ENCODE data around the gene CCDC91. TPM values are rescaled to one million over a fixed set of nuclear protein-coding genes. Genes with fewer than 3 reads are reported as not detected.

Gene CCDC91
- total and polyA plus RNA-seq, 2 of the 4 experiments (the other 2 are of a cell fraction): 8.6 to 14.7 TPM

DNA sequence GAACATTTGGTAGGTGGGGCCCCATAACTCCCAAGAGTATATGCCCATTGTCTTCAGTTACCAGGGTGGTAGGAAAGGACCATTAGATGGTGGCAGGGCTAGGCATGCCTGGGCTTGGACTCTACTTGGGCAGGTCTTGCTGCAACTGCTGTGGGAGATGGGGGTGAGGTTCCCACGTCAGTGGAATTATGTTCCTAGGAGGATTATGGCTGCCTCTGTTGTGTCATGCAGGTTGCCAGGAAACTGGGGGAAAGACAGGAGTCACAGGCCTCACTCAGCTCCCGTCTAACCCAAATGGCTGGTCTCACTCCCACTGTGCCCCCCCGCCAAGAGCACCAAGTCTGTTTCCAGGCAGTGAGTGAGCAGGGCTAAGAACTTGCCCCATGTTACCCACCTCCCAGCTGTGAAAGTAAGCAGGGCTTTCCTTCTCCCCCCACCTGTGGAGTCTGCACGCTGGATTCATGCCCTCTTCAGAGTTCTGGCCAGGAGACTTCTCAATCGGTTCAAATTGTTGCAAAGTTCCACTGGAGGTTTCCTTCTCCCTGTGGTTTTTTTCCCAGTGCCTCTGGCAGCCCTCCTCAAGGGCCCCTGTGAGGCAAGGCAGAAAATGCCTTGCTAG, 337.5 kb downstream of the CCDC91 start:
- H4K91ac ChIP-seq (ENCODE audit: insufficient read depth, low read depth, low read length): no peak overlapping the region
- H3K14ac ChIP-seq (replicated peaks; ENCODE audit: low read depth, low read length): no peak overlapping the region
- no CpG with 5 or more reads among the region's 5 CpGs for WGBS, 2 experiments (ENCODE audit: extremely low coverage in 2 of 2, insufficient read length in 1 of 2)
- no peaks in the 10 kb centered on the region for H3K27me3 ChIP-seq (ENCODE audit: control insufficient read depth, insufficient read depth, low read length)
- in situ Hi-C loops (cut with MboI; ENCODE audit: low sequenced_read_pairs) (no loop called here), dilution Hi-C loops (cut with HindIII; ENCODE audit: low sequenced_read_pairs, unreplicated experiment) (no loop called here), intact Hi-C loops (cut with micrococcal nuclease) (no loop called here)
- no TSS peak for BruUV-seq (replicated peaks)
- no peak overlapping the region for H2BK20ac ChIP-seq (ENCODE audit: low read depth, low read length)
- ATAC-seq (ENCODE audit: low read depth) (no peak), DNase-seq (no peak)
- H3K4me1 ChIP-seq (ENCODE audit: control insufficient read depth, insufficient read depth, low read length): 0 out of 2 replicates have a peak, but pooled peaks cover 2% of the 10 kb centered on the region
- H3K4ac ChIP-seq (ENCODE audit: low read depth, low read length): no peak overlapping the region
- no peak overlapping the region for H2AK9ac ChIP-seq (replicated peaks; ENCODE audit: low read depth, low read length, poor library complexity)
- ChIA-PET CTCF (interaction anchor here (0.6 kb wide), 1 partner anchor 410 kb away, joined by 3 read pairs; no protein-coding TSS in a partner anchor), POLR2A (ENCODE audit: unreplicated experiment) (no interaction called here)
- H3K36me3 ChIP-seq (ENCODE audit: control insufficient read depth, insufficient read depth, low read length): no peaks in the 10 kb centered on the region
- H4K5ac ChIP-seq (ENCODE audit: low read depth, low read length): no peak overlapping the region
- no peaks in the 10 kb centered on the region; the same call in 1 of the 2 replicates for H3K9me3 ChIP-seq (ENCODE audit: control insufficient read depth, insufficient read depth, low read length)
- H2AK5ac ChIP-seq (ENCODE audit: low read depth, low read length): no peak overlapping the region; the same call in 1 of the 2 replicates
- no peak overlapping the region for H3K4me2 ChIP-seq (ENCODE audit: low read depth, low read length)
- no peak overlapping the region for H2BK120ac ChIP-seq (ENCODE audit: low read depth, low read length)
- no peak overlapping the region for H2BK5ac ChIP-seq (ENCODE audit: low read depth, low read length, poor library complexity, severe bottlenecking)
- no peak overlapping the region for H3K9ac ChIP-seq (ENCODE audit: low read depth, low read length)
- no peaks in the 10 kb centered on the region for H4K20me1 ChIP-seq (ENCODE audit: insufficient read depth, low read length)
- H3K4me3 ChIP-seq (ENCODE audit: insufficient read depth, low read depth, low read length): no peak overlapping the region
- no peak overlapping the region for H3K23ac ChIP-seq (ENCODE audit: low read depth, low read length)
- no peak for TF ChIP-seq MXI1 (IDR thresholded peaks at IDR 0.05; ENCODE audit: borderline replicate concordance, low read depth, low read length)
- TF ChIP-seq, protein P1, sequence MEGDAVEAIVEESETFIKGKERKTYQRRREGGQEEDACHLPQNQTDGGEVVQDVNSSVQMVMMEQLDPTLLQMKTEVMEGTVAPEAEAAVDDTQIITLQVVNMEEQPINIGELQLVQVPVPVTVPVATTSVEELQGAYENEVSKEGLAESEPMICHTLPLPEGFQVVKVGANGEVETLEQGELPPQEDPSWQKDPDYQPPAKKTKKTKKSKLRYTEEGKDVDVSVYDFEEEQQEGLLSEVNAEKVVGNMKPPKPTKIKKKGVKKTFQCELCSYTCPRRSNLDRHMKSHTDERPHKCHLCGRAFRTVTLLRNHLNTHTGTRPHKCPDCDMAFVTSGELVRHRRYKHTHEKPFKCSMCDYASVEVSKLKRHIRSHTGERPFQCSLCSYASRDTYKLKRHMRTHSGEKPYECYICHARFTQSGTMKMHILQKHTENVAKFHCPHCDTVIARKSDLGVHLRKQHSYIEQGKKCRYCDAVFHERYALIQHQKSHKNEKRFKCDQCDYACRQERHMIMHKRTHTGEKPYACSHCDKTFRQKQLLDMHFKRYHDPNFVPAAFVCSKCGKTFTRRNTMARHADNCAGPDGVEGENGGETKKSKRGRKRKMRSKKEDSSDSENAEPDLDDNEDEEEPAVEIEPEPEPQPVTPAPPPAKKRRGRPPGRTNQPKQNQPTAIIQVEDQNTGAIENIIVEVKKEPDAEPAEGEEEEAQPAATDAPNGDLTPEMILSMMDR (conservative IDR thresholded peaks at IDR 0.05; ENCODE audit: low read depth, low read length): no peak
- no peak for TF ChIP-seq FOS (IDR thresholded peaks at IDR 0.05; ENCODE audit: low read depth, low read length)
- H3K9me1 ChIP-seq (ENCODE audit: insufficient read depth, low read length): no peaks in the 10 kb centered on the region
- H3K79me1 ChIP-seq (ENCODE audit: low read depth in 1 of 2, low read length in 2 of 2): peaks cover 0 to 2% of the 10 kb centered on the region in 2 experiments; a peak in 1 of 4 replicates
- no peak overlapping the region for H2BK15ac ChIP-seq (ENCODE audit: low read depth, low read length)
- no peak overlapping the region for H2AFZ ChIP-seq (replicated peaks; ENCODE audit: low read length, poor library complexity)
- H3K18ac ChIP-seq (ENCODE audit: low read depth, low read length): no peak overlapping the region
- H3K56ac ChIP-seq (ENCODE audit: extremely low read depth, insufficient read depth, low read length): no peak overlapping the region
- H3K27ac ChIP-seq (ENCODE audit: insufficient read depth, low read length): no peak overlapping the region
- H4K8ac ChIP-seq (ENCODE audit: low read depth in 2 of 2, low read length in 2 of 2): no peak overlapping the region

Data from IMR-90 (cell line).